Left renal pelvis (tissue), 4 donors: Measurements from ENCODE around the gene INVS. TPM values are rescaled to one million over a fixed set of nuclear protein-coding genes. Genes with fewer than 3 reads are reported as not detected.
A peak's percentile ranks its signal among the peaks of the same experiment; 100 is the strongest.
"Not testable (repeated sequence)": the region's sequence is repeated elsewhere in the genome, so short reads cannot be mapped to it uniquely, and the experiment has no call there.

Source experiments
- DNase-seq, 4 donors: peaks; one replicate each; pipeline ENCODE4 v3.0.0-alpha.2; 2013; ENCODE audit warnings: low read depth in 4 of 4, low spot score in 3 of 4
- polyA plus RNA-seq, 4 donors: library from polyadenylated mRNA; unstranded; fragments of 120-200 nt; gene quantifications; one replicate each; pipeline ENCODE4 v1.2.1, GENCODE V29; 2013; ENCODE audit not compliant: insufficient read length in 4 of 4

Gene INVS
- polyA plus RNA-seq, 4 donors, result 14.2 to 23.1 (median 16.8) TPM

GRCh38 chr9:100308965-100309564 lies 210.0 kb downstream of the INVS start:
- DNase-seq, result no peak

- no peak for DNase-seq
Measured at GRCh38 chr9:100309992-100310391, 210.9 kb downstream of the INVS start.

- DNase-seq, result no peak
Measured at GRCh38 chr9:100315561-100315960, 216.5 kb downstream of the INVS start.

- no peak for DNase-seq
Measured at GRCh38 chr9:100317706-100318105, 218.7 kb downstream of the INVS start.

GRCh38 chr9:100322954-100323536 lies 224.0 kb downstream of the INVS start:
- DNase-seq, result peak in 2 of 4 donors; percentile 1 to 14

GRCh38 chr9:100324594-100325200 lies 225.7 kb downstream of the INVS start:
- DNase-seq, result peak in 2 of 4 donors; percentile 5 to 15

- DNase-seq, result not testable (repeated sequence)
Measured at GRCh38 chr9:100338736-100339135, 239.7 kb downstream of the INVS start.

- DNase-seq, result no peak
Measured at GRCh38 chr9:100340224-100340623, 241.2 kb downstream of the INVS start.

- no peak for DNase-seq
Measured at GRCh38 chr9:100341889-100342288, 242.8 kb downstream of the INVS start.

- no peak for DNase-seq
Measured at GRCh38 chr9:100346836-100347235, 247.8 kb downstream of the INVS start.

- DNase-seq, result no peak
Measured at GRCh38 chr9:100350188-100350587, 251.1 kb downstream of the INVS start.

Other genes with a start within 250 kb of the INVS start
- gene STX17, start 192.6 kb upstream of the INVS start, polyA plus RNA-seq, result 10 to 100 TPM; 24.4 to 32.9 (median 30.8) TPM
- 10 to 100 TPM; 33.7 to 45.6 (median 40.4) TPM for gene ERP44, start 243 bp upstream of the INVS start, polyA plus RNA-seq